HG03354 (cell line): ENCODE results near the gene NLGN1.
"Not testable (repeated sequence)": the region's sequence is repeated elsewhere in the genome, so short reads cannot be mapped to it uniquely, and the experiment has no call there.

ENCODE experiments used
- ATAC-seq: cut with Tn5 transposase; IDR thresholded peaks from one replicate; pipeline ENCODE4 v1.9.1; 2021; ENCODE audit warnings: mild to moderate bottlenecking; ENCODE audit not compliant: unreplicated experiment, poor library complexity, severe bottlenecking

Gene NLGN1

GRCh38 chr3:174218016-174218415, 820.5 kb downstream of the NLGN1 start:
- ATAC-seq = no peak

- ATAC-seq = no peak
Measured at GRCh38 chr3:174219738-174220137, 822.2 kb downstream of the NLGN1 start.

GRCh38 chr3:174220775-174221554, 823.4 kb downstream of the NLGN1 start:
- no peak for ATAC-seq

GRCh38 chr3:174223042-174223441, 825.5 kb downstream of the NLGN1 start:
- ATAC-seq = no peak

GRCh38 chr3:174223626-174224025, 826.1 kb downstream of the NLGN1 start:
- no peak for ATAC-seq

- ATAC-seq = no peak
Measured at GRCh38 chr3:174229916-174230315, 832.4 kb downstream of the NLGN1 start.

GRCh38 chr3:174232028-174232657, 834.6 kb downstream of the NLGN1 start:
- ATAC-seq = not testable (repeated sequence)

GRCh38 chr3:174232658-174233429, 835.3 kb downstream of the NLGN1 start:
- ATAC-seq = no peak

GRCh38 chr3:174233511-174233910, 836.0 kb downstream of the NLGN1 start:
- ATAC-seq = no peak

GRCh38 chr3:174242311-174243041, 844.9 kb downstream of the NLGN1 start:
- no peak for ATAC-seq

- no peak for ATAC-seq
Measured at GRCh38 chr3:174243171-174243570, 845.6 kb downstream of the NLGN1 start.

GRCh38 chr3:174247687-174248152, 850.2 kb downstream of the NLGN1 start:
- no peak for ATAC-seq

- no peak for ATAC-seq
Measured at GRCh38 chr3:174251681-174252080, 854.1 kb downstream of the NLGN1 start.

GRCh38 chr3:174253196-174253823, 855.8 kb downstream of the NLGN1 start:
- ATAC-seq = no peak

GRCh38 chr3:174253940-174254339, 856.4 kb downstream of the NLGN1 start:
- ATAC-seq = no peak

GRCh38 chr3:174255454-174255853, 857.9 kb downstream of the NLGN1 start:
- ATAC-seq = no peak

GRCh38 chr3:174266476-174266875, 868.9 kb downstream of the NLGN1 start:
- no peak for ATAC-seq

- ATAC-seq = no peak
Measured at GRCh38 chr3:174268061-174268460, 870.5 kb downstream of the NLGN1 start.

GRCh38 chr3:174268586-174268985, 871.0 kb downstream of the NLGN1 start:
- no peak for ATAC-seq
